Heart right ventricle (tissue), 16 donors: ENCODE results near the gene CPA2. TPM values are rescaled to one million over a fixed set of nuclear protein-coding genes. Genes with fewer than 3 reads are reported as not detected.
"Not testable (repeated sequence)": the region's sequence is repeated elsewhere in the genome, so short reads cannot be mapped to it uniquely, and the experiment has no call there.

ENCODE experiments used
- ATAC-seq, 8 donors: fragments of 200-7000 bp; cut with Tn5 transposase; one replicate each; pipeline ENCODE4 v1.9.1; 2020; ENCODE audit warnings: mild to moderate bottlenecking in 8 of 8, moderate library complexity in 8 of 8, moderate number of reproducible peaks in 1 of 8
- DNase-seq, 2 donors: peaks; one replicate each; pipeline ENCODE4 v3.0.0-alpha.2; 2020
- H3K27ac ChIP-seq, 10 donors: fragments of 200-600 bp; sonication (generic) in 2 of 10; one replicate each; pipeline versions ENCODE4 v1.5.0 to v1.8.0; 2020 to 2022; ENCODE audit warnings: mild to moderate bottlenecking in 3 of 10
- H3K27me3 ChIP-seq, 7 donors: fragments of 200-600 bp; one replicate each; pipeline ENCODE4 v1.8.0; 2021 to 2022; ENCODE audit warnings: mild to moderate bottlenecking in 2 of 7
- H3K36me3 ChIP-seq, 9 donors: fragments of 200-600 bp; sonication (generic) in 1 of 9; one replicate each; pipeline versions ENCODE4 v1.5.0 to v1.8.0; 2020 to 2022; ENCODE audit warnings: mild to moderate bottlenecking in 2 of 9
- H3K4me1 ChIP-seq, 9 donors: fragments of 200-600 bp; sonication (generic) in 1 of 9; one replicate each; pipeline versions ENCODE4 v1.5.0 to v1.8.0; 2020 to 2022; ENCODE audit warnings: mild to moderate bottlenecking in 4 of 9
- H3K4me3 ChIP-seq, 10 donors: fragments of 200-600 bp; sonication (generic) in 2 of 10; one replicate each; pipeline versions ENCODE4 v1.5.0 to v1.8.0; 2020 to 2022; ENCODE audit warnings: mild to moderate bottlenecking in 7 of 10, moderate library complexity in 2 of 10
- H3K9me3 ChIP-seq, 11 donors: fragments of 200-600 bp in 10 of 11; sonication (generic) in 2 of 11; one replicate each; pipeline versions ENCODE4 v1.5.0 to v1.8.0; 2013 to 2022; ENCODE audit warnings: mild to moderate bottlenecking in 2 of 11, control low read depth in 1 of 11, moderate library complexity in 1 of 11
- WGBS, 2 donors: extraction: QIAGEN DNeasy Blood & Tissue Kit; methylation state at CpG; one replicate each; pipeline ENCODE4 v1.1.7; 2013; ENCODE audit warnings: inconsistent platforms in 1 of 2; 5-methylcytosine and 5-hydroxymethylcytosine counted together
- intact Hi-C, 10 donors: fragments of 100-400 bp; cut with DNase I; formaldehyde crosslinking; loops; one replicate each; pipeline versions ENCODE4 v1.11.1 to v1.14.2; 2022
- polyA plus RNA-seq, 2 donors: library from polyadenylated mRNA; stranded (reverse); fragments of 200-250 nt; gene quantifications; one replicate each; pipeline ENCODE4 v1.2.3, GENCODE V29; 2013
- total RNA-seq, 10 donors: library from RNA; stranded (reverse); fragmentation: NEBNext Ultra II Directional in 3 of 10; extraction: Animal tissue kit (Norgen Biotek cat#: 25700) in 3 of 10; gene quantifications; one replicate each; pipeline versions ENCODE4 v1.2.1 to v1.2.4, GENCODE V29; 2021 to 2023
- TF ChIP-seq, protein P1 (sequence below), 9 donors: fragments of 200-600 bp; sonication (generic) in 2 of 9; IDR thresholded peaks; one replicate each; pipeline versions ENCODE4 v1.5.0 to v1.8.0; 2021 to 2022; ENCODE audit warnings: antibody characterized with exemption in 9 of 9, mild to moderate bottlenecking in 5 of 9, moderate library complexity in 1 of 9
- donor health status: Arrhythmogenic right ventricular cardiomyopathy.
- donor health status: ischemic (EF 13 %, LVEDD 7.1; RV severe dilation, severe dysfunction).
- donor health status: healthy with polysubstance abuse.
- donor health status: DM: no; HTN: yes; CAD: no.
- donor health status: DM: no; HTN: no; CAD: no.
- donor health status: ischemic (EF 25% LVEDD 6.9; RV normal size, moderate dysfunction).
- donor health status: ischemic (EF 25% LVEDD 5.7; RV mildly dilated, moderate dysfunction).
- donor health status: healthy.
- donor health status: DM: yes; HTN: yes; CAD: no.
- donor health status: Ischemic cardiomyopathy.
- donor health status: ischemic (EF 35%, LVEDD 5.7; RV mildly dilated, moderate dysfunction).
- donor health status: nonischemic (EF 11% LVEDD 7.7; RV severe dilation, severe dysfunction).
- donor health status: DM: yes; HTN: yes; CAD: no.
- donor health status: PGD.
- donor health status: ischemic (EF 29% LVEDD 5.4; RV normal size, mild dysfunction).
- donor health status: nonischemic (EF 23%, LVEDD 6.1; RV moderate dilation, normal function).

Gene CPA2
- total and polyA plus RNA-seq, 12 donors = 0.23 to 1.1 (median 0.89) TPM; not detected in 4

DNA sequence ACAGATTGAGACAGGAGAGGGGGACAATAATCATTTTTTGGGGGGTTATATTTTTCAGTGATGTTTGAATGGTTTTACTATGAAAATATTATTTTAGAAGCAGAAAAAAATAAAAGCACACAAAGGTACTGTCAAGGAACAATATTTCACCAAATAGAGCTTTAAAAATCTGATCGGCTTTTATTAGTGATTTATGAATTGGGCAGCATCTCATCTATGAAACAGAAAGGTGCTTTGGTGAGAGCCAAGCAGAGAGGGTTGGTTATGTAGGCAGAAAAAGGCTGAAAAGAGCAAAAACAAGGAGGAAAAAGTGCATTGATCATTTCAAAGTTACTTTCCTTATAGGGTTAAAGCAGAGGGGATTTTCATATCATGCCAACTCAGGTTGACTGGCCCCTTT lies 26.4 kb upstream of the CPA2 start:
- WGBS, 2 donors = 95 to 97% methylated on average over 1 of the region's 1 CpG
- no peak for ATAC-seq
- Histone ChIP-seq H3K4me3 (no peak overlapping the region), H3K9me3 (no peaks in the 10 kb centered on the region), H3K27ac (no peak overlapping the region), H3K27me3 (no peaks in the 10 kb centered on the region), H3K4me1 (peaks cover 0 to 13% (median 0%) of the 10 kb centered on the region in 9 donors), H3K36me3 (no peaks in the 10 kb centered on the region)
- no peak for DNase-seq
- TF ChIP-seq, protein P1, sequence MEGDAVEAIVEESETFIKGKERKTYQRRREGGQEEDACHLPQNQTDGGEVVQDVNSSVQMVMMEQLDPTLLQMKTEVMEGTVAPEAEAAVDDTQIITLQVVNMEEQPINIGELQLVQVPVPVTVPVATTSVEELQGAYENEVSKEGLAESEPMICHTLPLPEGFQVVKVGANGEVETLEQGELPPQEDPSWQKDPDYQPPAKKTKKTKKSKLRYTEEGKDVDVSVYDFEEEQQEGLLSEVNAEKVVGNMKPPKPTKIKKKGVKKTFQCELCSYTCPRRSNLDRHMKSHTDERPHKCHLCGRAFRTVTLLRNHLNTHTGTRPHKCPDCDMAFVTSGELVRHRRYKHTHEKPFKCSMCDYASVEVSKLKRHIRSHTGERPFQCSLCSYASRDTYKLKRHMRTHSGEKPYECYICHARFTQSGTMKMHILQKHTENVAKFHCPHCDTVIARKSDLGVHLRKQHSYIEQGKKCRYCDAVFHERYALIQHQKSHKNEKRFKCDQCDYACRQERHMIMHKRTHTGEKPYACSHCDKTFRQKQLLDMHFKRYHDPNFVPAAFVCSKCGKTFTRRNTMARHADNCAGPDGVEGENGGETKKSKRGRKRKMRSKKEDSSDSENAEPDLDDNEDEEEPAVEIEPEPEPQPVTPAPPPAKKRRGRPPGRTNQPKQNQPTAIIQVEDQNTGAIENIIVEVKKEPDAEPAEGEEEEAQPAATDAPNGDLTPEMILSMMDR (IDR thresholded peaks at IDR 0.05) = no peak
- intact Hi-C loops = loop anchor here in 6 of 10 donors (5.0 to 10.0 kb wide), 5 partner anchors 255 to 592 kb away; partner anchors contain the start of gene MEST (in 1 of the 6)

GRCh38 chr7:130242198-130243014 lies 24.3 kb upstream of the CPA2 start:
- WGBS, 2 donors = 38 to 43% methylated on average over 5 of the region's 5 CpGs
- peak in 6 of 8 donors; percentile 65 to 81 (median 79) for ATAC-seq
- H3K4me1 ChIP-seq = peaks cover 0 to 13% (median 0%) of the 10 kb centered on the region in 9 donors
- no peak overlapping the region for H3K4me3 ChIP-seq
- intact Hi-C loops = loop anchor here in 7 of 10 donors (2.0 to 10.0 kb wide), 6 partner anchors 252 to 590 kb away; partner anchors contain the start of gene MEST (in 1 of the 7)
- peak; percentile 49 to 63 for DNase-seq
- H3K9me3 ChIP-seq = peaks cover 0 to 6% (median 0%) of the 10 kb centered on the region in 11 donors
- H3K27ac ChIP-seq = no peak overlapping the region
- H3K27me3 ChIP-seq = no peaks in the 10 kb centered on the region
- H3K36me3 ChIP-seq = no peaks in the 10 kb centered on the region
- TF ChIP-seq, protein P1 (IDR thresholded peaks at IDR 0.05) = peak; percentile 53 to 91 (median 80)

GRCh38 chr7:130243486-130243885 lies 23.2 kb upstream of the CPA2 start:
- not testable (repeated sequence) for H3K4me3 ChIP-seq, H3K27me3 ChIP-seq, ATAC-seq, H3K9me3 ChIP-seq, DNase-seq, H3K27ac ChIP-seq, H3K36me3 ChIP-seq
- intact Hi-C loops = loop anchor here in 7 of 10 donors (2.0 to 10.0 kb wide), 6 partner anchors 251 to 589 kb away; partner anchors contain the start of gene MEST (in 1 of the 7)
- H3K4me1 ChIP-seq = peaks cover 0 to 13% (median 0%) of the 10 kb centered on the region in 9 donors
- 24 to 45% methylated on average over 1 of the region's 1 CpG for WGBS, 2 donors

GRCh38 chr7:130246491-130246890 lies 20.2 kb upstream of the CPA2 start:
- H3K4me3 ChIP-seq, H3K27me3 ChIP-seq, H3K36me3 ChIP-seq, H3K27ac ChIP-seq, H3K9me3 ChIP-seq, ATAC-seq, DNase-seq: not testable (repeated sequence)
- intact Hi-C loops = loop anchor here in 5 of 10 donors (10.0 kb wide), 3 partner anchors 248 to 478 kb away; partner anchors contain the start of gene MEST (in 1 of the 5)
- 95 to 100% methylated on average over 1 of the region's 1 CpG for WGBS, 2 donors
- peaks cover 0 to 13% (median 0%) of the 10 kb centered on the region in 9 donors for H3K4me1 ChIP-seq

- intact Hi-C loops = loop anchor here in 5 of 10 donors (10.0 kb wide), 3 partner anchors 246 to 476 kb away; partner anchors contain the start of gene MEST (in 1 of the 5)
- 94 to 97% methylated on average over 5 of the region's 5 CpGs for WGBS, 2 donors
Measured at GRCh38 chr7:130248842-130249241, 17.8 kb upstream of the CPA2 start.

GRCh38 chr7:130249626-130250025 lies 17.0 kb upstream of the CPA2 start:
- intact Hi-C loops = loop anchor here in 6 of 10 donors (10.0 kb wide), 4 partner anchors 245 to 485 kb away; partner anchors contain the start of genes KLF14 (in 1 of the 6) and MEST (in 1 of the 6)
- H3K36me3 ChIP-seq, H3K27ac ChIP-seq, H3K4me1 ChIP-seq, ATAC-seq, H3K27me3 ChIP-seq, H3K4me3 ChIP-seq, DNase-seq: not testable (repeated sequence)
- peaks cover 0 to 14% (median 0%) of the 10 kb centered on the region in 11 donors for H3K9me3 ChIP-seq
- 86 to 88% methylated on average over 3 of the region's 3 CpGs for WGBS, 2 donors

More at GRCh38 chr7:130248842-130249241, 17.8 kb upstream of the CPA2 start:
- not testable (repeated sequence) for H3K36me3 ChIP-seq, ATAC-seq, DNase-seq, H3K4me1 ChIP-seq, H3K27ac ChIP-seq, H3K4me3 ChIP-seq, H3K27me3 ChIP-seq
- H3K9me3 ChIP-seq = peaks cover 0 to 13% (median 0%) of the 10 kb centered on the region in 11 donors
